Type B pancreatic cell (in vitro differentiated cells): ENCODE measurements around the gene FBXO22. TPM values are rescaled to one million over a fixed set of nuclear protein-coding genes. Genes with fewer than 3 reads are reported as not detected.

Experiments
- DNase-seq: peaks from one replicate; pipeline ENCODE4 v3.0.0; 2021; ENCODE audit warnings: mixed read lengths; ENCODE audit not compliant: unreplicated experiment; ENCODE audit errors: extremely low spot score
- H3K27ac Mint-ChIP-seq: 2 replicates; pipeline ENCODE4 v1.8.0; 2021; ENCODE audit warnings: mild to moderate bottlenecking, mixed read lengths
- H3K27me3 Mint-ChIP-seq: 2 replicates; pipeline ENCODE4 v1.8.0; 2021; ENCODE audit warnings: mixed read lengths
- H3K36me3 Mint-ChIP-seq: 2 replicates; pipeline ENCODE4 v1.8.0; 2021; ENCODE audit warnings: mixed read lengths
- H3K4me1 Mint-ChIP-seq: one replicate; pipeline ENCODE4 v1.8.0; 2021; ENCODE audit warnings: mixed read lengths; ENCODE audit not compliant: unreplicated experiment
- H3K4me3 Mint-ChIP-seq: 2 replicates; pipeline ENCODE4 v1.8.0; 2021; ENCODE audit warnings: mild to moderate bottlenecking, mixed read lengths
- H3K9me3 Mint-ChIP-seq: 2 replicates; pipeline ENCODE4 v1.8.0; 2021; ENCODE audit warnings: mixed read lengths
- total RNA-seq: library from RNA; stranded (reverse); gene quantifications from 2 replicates; pipeline ENCODE4 v1.2.1, GENCODE V29; 2021; ENCODE audit warnings: low replicate concordance
- TF ChIP-seq, protein P1 (sequence below): fragments of 200-600 bp; sonication (generic); conservative IDR thresholded peaks from 2 replicates; pipeline ENCODE4 v1.5.0; 2021; ENCODE audit warnings: antibody characterized with exemption, mild to moderate bottlenecking

Gene FBXO22
- total RNA-seq, 1 donor from 2014 or later: 49.9 TPM

GRCh38 chr15:75928680-75929608 is 25.3 kb downstream of the FBXO22 start:
- Mint-ChIP-seq H3K27ac (peak overlapping the region; percentile 16), H3K4me3 (no peak overlapping the region)
- no peak for DNase-seq

GRCh38 chr15:75929799-75930565 is 26.3 kb downstream of the FBXO22 start:
- DNase-seq: no peak
- H3K4me1 Mint-ChIP-seq: peaks cover 15% of the 10 kb centered on the region
- H3K4me3 Mint-ChIP-seq: no peak overlapping the region
- no peaks in the 10 kb centered on the region for H3K9me3 Mint-ChIP-seq
- H3K27me3 Mint-ChIP-seq: no peaks in the 10 kb centered on the region
- no peak overlapping the region for H3K27ac Mint-ChIP-seq
- TF ChIP-seq, protein P1, sequence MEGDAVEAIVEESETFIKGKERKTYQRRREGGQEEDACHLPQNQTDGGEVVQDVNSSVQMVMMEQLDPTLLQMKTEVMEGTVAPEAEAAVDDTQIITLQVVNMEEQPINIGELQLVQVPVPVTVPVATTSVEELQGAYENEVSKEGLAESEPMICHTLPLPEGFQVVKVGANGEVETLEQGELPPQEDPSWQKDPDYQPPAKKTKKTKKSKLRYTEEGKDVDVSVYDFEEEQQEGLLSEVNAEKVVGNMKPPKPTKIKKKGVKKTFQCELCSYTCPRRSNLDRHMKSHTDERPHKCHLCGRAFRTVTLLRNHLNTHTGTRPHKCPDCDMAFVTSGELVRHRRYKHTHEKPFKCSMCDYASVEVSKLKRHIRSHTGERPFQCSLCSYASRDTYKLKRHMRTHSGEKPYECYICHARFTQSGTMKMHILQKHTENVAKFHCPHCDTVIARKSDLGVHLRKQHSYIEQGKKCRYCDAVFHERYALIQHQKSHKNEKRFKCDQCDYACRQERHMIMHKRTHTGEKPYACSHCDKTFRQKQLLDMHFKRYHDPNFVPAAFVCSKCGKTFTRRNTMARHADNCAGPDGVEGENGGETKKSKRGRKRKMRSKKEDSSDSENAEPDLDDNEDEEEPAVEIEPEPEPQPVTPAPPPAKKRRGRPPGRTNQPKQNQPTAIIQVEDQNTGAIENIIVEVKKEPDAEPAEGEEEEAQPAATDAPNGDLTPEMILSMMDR: no peak
- H3K36me3 Mint-ChIP-seq: peaks cover 25% of the 10 kb centered on the region

More at GRCh38 chr15:75928680-75929608, 25.3 kb downstream of the FBXO22 start:
- TF ChIP-seq, protein P1: peak; percentile 59
- H3K4me1 Mint-ChIP-seq: peaks cover 15% of the 10 kb centered on the region
- no peaks in the 10 kb centered on the region for H3K9me3 Mint-ChIP-seq
- H3K36me3 Mint-ChIP-seq: peaks cover 23% of the 10 kb centered on the region
- no peaks in the 10 kb centered on the region for H3K27me3 Mint-ChIP-seq

- H3K27me3 Mint-ChIP-seq: no peaks in the 10 kb centered on the region
- H3K9me3 Mint-ChIP-seq: no peaks in the 10 kb centered on the region
- TF ChIP-seq, protein P1: no peak
- no peak overlapping the region for H3K27ac Mint-ChIP-seq
- H3K36me3 Mint-ChIP-seq: peaks cover 30% of the 10 kb centered on the region
- no peak overlapping the region for H3K4me3 Mint-ChIP-seq
- peaks cover 15% of the 10 kb centered on the region for H3K4me1 Mint-ChIP-seq
- DNase-seq: no peak
Observed at GRCh38 chr15:75930866-75931265, 27.2 kb downstream of the FBXO22 start.

DNA sequence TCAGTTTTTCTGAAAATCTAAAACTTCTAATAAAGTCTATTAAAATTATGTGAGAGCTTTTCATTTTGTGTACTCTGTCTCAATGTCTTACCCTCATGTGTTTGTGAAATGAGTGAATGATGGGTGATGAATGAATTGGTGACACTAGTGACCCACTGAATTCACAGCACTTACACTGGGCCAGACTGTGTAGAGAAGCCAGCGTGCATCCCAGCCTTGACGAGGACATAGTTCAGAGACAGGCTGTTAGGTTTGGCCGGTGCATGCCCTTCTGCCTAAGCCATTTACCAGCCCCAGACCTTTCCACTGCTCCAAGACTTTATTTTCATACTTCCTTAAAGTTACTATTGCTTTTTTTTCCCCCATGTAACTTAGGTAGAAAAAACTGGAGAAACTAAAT is 38.8 kb downstream of the FBXO22 start:
- DNase-seq: no peak
- Mint-ChIP-seq H3K27me3 (no peaks in the 10 kb centered on the region), H3K4me3 (no peak overlapping the region), H3K4me1 (no peaks in the 10 kb centered on the region), H3K9me3 (peaks cover 5% of the 10 kb centered on the region), H3K36me3 (peaks cover 23% of the 10 kb centered on the region), H3K27ac (no peak overlapping the region)
- TF ChIP-seq, protein P1: no peak

- Mint-ChIP-seq H3K4me1 (no peaks in the 10 kb centered on the region), H3K9me3 (peaks cover 5% of the 10 kb centered on the region), H3K36me3 (peaks cover 16% of the 10 kb centered on the region), H3K27ac (no peak overlapping the region), H3K27me3 (no peaks in the 10 kb centered on the region), H3K4me3 (no peak overlapping the region)
- no peak for DNase-seq
- TF ChIP-seq, protein P1: no peak
Observed at GRCh38 chr15:75943246-75943645, 39.6 kb downstream of the FBXO22 start.
